DND-41 (cell line): ENCODE results near the gene UPB1.

Experiments used
- EZH2 ChIP-seq: IDR thresholded peaks from 3 replicates; pipeline ENCODE4 v1.6.1; 2012; ENCODE audit warnings: borderline replicate concordance, low read depth, mild to moderate bottlenecking, moderate library complexity, low read length, inconsistent platforms; ENCODE audit not compliant: severe bottlenecking
- TF ChIP-seq, protein P1 (sequence below): IDR thresholded peaks from 2 replicates; pipeline ENCODE4 v1.5.1; 2012; ENCODE audit warnings: borderline replicate concordance, low read length, moderate library complexity, mild to moderate bottlenecking; ENCODE audit not compliant: poor library complexity, severe bottlenecking; ENCODE audit errors: extremely low read depth

DNA sequence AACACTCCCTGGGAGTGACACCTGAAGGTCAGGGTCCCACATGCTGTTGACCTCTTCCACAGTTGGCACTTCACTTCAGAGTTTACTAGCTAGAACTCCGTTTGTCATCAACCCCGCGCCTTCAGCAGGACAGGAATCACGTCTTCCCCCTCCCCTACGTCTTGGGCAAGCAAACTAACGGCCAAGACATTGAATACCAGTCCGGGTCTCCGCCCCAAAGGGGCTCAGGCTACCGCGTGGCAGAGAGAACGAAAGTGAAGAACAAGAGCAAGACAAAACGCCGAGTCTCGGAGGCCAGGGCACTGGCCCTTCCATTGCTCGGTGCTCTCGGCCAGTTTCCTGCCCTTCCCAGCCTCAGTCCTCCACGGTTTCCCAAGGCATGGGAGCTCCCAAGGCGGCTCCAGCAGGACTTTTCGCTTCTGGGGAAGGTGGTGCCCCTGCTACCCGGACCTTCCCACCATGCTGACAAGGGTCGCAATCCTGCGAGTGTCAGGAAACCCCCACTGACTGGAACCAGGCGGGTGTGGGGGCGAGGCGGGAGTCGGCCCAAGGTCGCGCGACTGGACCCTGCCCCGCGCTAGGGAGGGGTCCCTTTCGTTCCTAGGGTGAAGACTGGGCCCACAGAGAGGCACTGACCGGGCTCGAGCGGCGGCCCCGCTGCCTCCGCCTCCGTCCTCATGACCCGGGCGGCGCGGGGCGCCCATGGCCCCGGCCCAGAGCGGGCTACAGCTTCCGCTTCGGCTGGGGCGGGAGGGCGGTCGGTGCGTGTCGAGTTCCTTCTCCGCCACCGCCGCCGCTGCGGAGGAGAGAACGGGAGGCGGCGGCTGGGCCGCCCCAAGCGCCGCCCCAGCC, 59.4 kb downstream of the UPB1 start, which contains the start of gene GUCD1:
- TF ChIP-seq, protein P1, sequence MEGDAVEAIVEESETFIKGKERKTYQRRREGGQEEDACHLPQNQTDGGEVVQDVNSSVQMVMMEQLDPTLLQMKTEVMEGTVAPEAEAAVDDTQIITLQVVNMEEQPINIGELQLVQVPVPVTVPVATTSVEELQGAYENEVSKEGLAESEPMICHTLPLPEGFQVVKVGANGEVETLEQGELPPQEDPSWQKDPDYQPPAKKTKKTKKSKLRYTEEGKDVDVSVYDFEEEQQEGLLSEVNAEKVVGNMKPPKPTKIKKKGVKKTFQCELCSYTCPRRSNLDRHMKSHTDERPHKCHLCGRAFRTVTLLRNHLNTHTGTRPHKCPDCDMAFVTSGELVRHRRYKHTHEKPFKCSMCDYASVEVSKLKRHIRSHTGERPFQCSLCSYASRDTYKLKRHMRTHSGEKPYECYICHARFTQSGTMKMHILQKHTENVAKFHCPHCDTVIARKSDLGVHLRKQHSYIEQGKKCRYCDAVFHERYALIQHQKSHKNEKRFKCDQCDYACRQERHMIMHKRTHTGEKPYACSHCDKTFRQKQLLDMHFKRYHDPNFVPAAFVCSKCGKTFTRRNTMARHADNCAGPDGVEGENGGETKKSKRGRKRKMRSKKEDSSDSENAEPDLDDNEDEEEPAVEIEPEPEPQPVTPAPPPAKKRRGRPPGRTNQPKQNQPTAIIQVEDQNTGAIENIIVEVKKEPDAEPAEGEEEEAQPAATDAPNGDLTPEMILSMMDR = no peak
- no peak for TF ChIP-seq EZH2
